ENCODE data around the gene TAF1D.
"Not testable (repeated sequence)": the region's sequence is repeated elsewhere in the genome, so short reads cannot be mapped to it uniquely, and the experiment has no call there.

GRCh38 chr11:93774560-93774959 is 33.3 kb upstream of the TAF1D start:
- TF ChIP-seq CTCF, POLR2A (IDR thresholded peaks at IDR 0.05): not testable (repeated sequence)
